GM23248 (cell line): Measurements from ENCODE around the gene HDAC7. TPM values are rescaled to one million over a fixed set of nuclear protein-coding genes. Genes with fewer than 3 reads are reported as not detected.

Experiments used
- DNase-seq: peaks from one replicate; pipeline ENCODE4 v3.0.0-alpha.2; 2015
- H2AFZ ChIP-seq: fragments of 200-600 bp; sonication (generic); 2 replicates; pipeline ENCODE4 v1.6.1; 2016; ENCODE audit warnings: antibody characterized with exemption
- H3F3A ChIP-seq: fragments of 200-600 bp; sonication (generic); 2 replicates; pipeline ENCODE4 v1.6.1; 2016; ENCODE audit warnings: mild to moderate bottlenecking, antibody characterized with exemption, mixed run types; ENCODE audit not compliant: insufficient read depth
- H3K27ac ChIP-seq: fragments of 200-600 bp; sonication (generic); 2 replicates; pipeline ENCODE4 v1.5.1; 2016; ENCODE audit warnings: mild to moderate bottlenecking
- H3K27me3 ChIP-seq: fragments of 200-600 bp; sonication (generic); replicated peaks from 2 replicates; pipeline ENCODE4 v1.6.1; 2016; ENCODE audit warnings: mild to moderate bottlenecking; ENCODE audit not compliant: insufficient read depth
- H3K36me3 ChIP-seq: fragments of 200-600 bp; sonication (generic); 2 replicates; pipeline ENCODE4 v1.6.1; 2016; ENCODE audit warnings: low read depth, mild to moderate bottlenecking
- H3K4me1 ChIP-seq: fragments of 200-600 bp; sonication (generic); 2 replicates; pipeline ENCODE4 v1.6.1; 2016; ENCODE audit warnings: mild to moderate bottlenecking; ENCODE audit not compliant: insufficient read depth
- H3K4me2 ChIP-seq: fragments of 200-600 bp; sonication (generic); one replicate; pipeline ENCODE4 v1.6.1; 2016; ENCODE audit warnings: mild to moderate bottlenecking; ENCODE audit not compliant: unreplicated experiment
- H3K4me3 ChIP-seq: fragments of 200-600 bp; sonication (generic); 2 replicates; pipeline ENCODE4 v1.5.1; 2016; ENCODE audit warnings: mild to moderate bottlenecking
- H3K79me2 ChIP-seq: fragments of 200-600 bp; sonication (generic); 2 replicates; pipeline ENCODE4 v1.6.1; 2016; ENCODE audit warnings: mild to moderate bottlenecking; ENCODE audit not compliant: insufficient read depth
- H3K9ac ChIP-seq: fragments of 200-600 bp; sonication (generic); 2 replicates; pipeline ENCODE4 v1.6.1; 2016; ENCODE audit warnings: mild to moderate bottlenecking
- H3K9me2 ChIP-seq: fragments of 200-600 bp; sonication (generic); 2 replicates; pipeline ENCODE4 v1.6.1; 2016; ENCODE audit warnings: mixed run types, mild to moderate bottlenecking, moderate library complexity; ENCODE audit not compliant: insufficient read depth
- H3K9me3 ChIP-seq: fragments of 200-600 bp; sonication (generic); one replicate; pipeline ENCODE4 v1.6.1; 2017; ENCODE audit warnings: low read depth
- H4K20me1 ChIP-seq: fragments of 200-600 bp; sonication (generic); 2 replicates; pipeline ENCODE4 v1.6.0; 2016; ENCODE audit not compliant: insufficient read depth
- EZH2 ChIP-seq: fragments of 200-600 bp; sonication (generic); IDR thresholded peaks from 2 replicates; pipeline ENCODE4 v1.6.1; 2018; ENCODE audit warnings: antibody characterized with exemption, mild to moderate bottlenecking; ENCODE audit not compliant: insufficient read depth, poor library complexity, severe bottlenecking
- EZH2phosphoT487 ChIP-seq: fragments of 200-600 bp; sonication (generic); IDR thresholded peaks from 2 replicates; pipeline ENCODE4 v1.6.1; 2018; ENCODE audit warnings: antibody characterized with exemption, moderate library complexity, mild to moderate bottlenecking, low read depth; ENCODE audit not compliant: insufficient read depth
- WGBS, 2 experiments: methylation state at CpG; one replicate each; pipeline ENCODE4 v1.1.6; 2015 to 2017; ENCODE audit warnings: low lambda C conversion rate in 2 of 2, low coverage in 1 of 2; ENCODE audit errors: missing lambda C conversion rate in 2 of 2; 5-methylcytosine and 5-hydroxymethylcytosine counted together
- in situ Hi-C: fragments of 300-500 bp; cut with MboI; formaldehyde crosslinking; loops from 2 replicates; pipeline ENCODE4 v1.15.0; 2020
- polyA plus RNA-seq: library from polyadenylated mRNA; unstranded; fragments of >200 nt; fragmentation: Nextera tagmentation; extraction: Ambion mirVana; gene quantifications from 2 replicates; pipeline ENCODE4 v1.2.1, GENCODE V29; 2016
- total RNA-seq: library from RNA; depleted of rRNA; stranded (reverse); fragments of >200 nt; shearing (Covaris generic); gene quantifications from 2 replicates; pipeline ENCODE4 v1.2.3, GENCODE V29; 2014

HDAC7 gene
- total and polyA plus RNA-seq, 2 experiments from 2014 or later: 46.2 to 62.9 TPM

DNA sequence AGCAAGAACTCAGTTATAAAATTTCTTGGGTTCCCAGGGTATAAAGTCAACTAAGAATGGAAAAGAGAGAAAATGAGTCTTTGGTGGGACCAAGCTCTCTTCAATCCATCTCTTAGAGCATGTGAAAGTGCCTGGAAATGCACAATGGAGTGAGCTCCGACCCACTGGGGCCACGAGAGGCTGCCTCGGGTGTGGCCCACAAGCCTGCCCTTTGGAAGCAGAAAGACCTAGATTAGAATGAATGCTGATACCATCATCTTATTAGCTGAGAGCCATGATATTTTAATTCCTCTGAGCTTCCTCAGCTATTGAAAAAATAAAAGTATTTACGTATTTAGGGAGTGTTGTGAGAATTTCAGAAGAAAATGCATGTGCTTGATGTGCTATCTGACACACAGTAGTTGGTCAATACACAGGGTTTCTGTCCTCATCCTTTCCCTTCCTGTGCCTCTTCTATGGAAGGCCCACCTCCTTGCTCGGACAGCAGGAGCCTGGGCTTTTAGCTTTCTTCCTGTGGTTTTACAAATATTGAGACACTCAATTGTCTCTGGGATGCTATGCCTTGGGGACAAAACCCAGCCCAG is 42.6 kb upstream of the HDAC7 start:
- peaks cover 24% of the 10 kb centered on the region for H3K36me3 ChIP-seq
- no peaks in the 10 kb centered on the region for H3K9me3 ChIP-seq
- H3K79me2 ChIP-seq: 0 out of 2 replicates have a peak, but pooled peaks cover 9% of the 10 kb centered on the region
- H3K4me2 ChIP-seq: no peak overlapping the region
- TF ChIP-seq EZH2phosphoT487: no peak
- TF ChIP-seq EZH2: no peak
- DNase-seq: no peak
- H3K4me1 ChIP-seq: peaks cover 1% of the 10 kb centered on the region; the same call in 1 of the 2 replicates
- no peaks in the 10 kb centered on the region for H4K20me1 ChIP-seq
- H3K27me3 ChIP-seq: no peaks in the 10 kb centered on the region
- H2AFZ ChIP-seq: no peak overlapping the region
- in situ Hi-C loops: no loop called here
- no peak overlapping the region for H3K9ac ChIP-seq
- WGBS, 2 experiments: 70 to 75% methylated on average over 5 of the region's 5 CpGs
- no peak overlapping the region for H3K27ac ChIP-seq
- no peak overlapping the region for H3K4me3 ChIP-seq
- no peaks in the 10 kb centered on the region for H3F3A ChIP-seq
- no peaks in the 10 kb centered on the region for H3K9me2 ChIP-seq

DNA sequence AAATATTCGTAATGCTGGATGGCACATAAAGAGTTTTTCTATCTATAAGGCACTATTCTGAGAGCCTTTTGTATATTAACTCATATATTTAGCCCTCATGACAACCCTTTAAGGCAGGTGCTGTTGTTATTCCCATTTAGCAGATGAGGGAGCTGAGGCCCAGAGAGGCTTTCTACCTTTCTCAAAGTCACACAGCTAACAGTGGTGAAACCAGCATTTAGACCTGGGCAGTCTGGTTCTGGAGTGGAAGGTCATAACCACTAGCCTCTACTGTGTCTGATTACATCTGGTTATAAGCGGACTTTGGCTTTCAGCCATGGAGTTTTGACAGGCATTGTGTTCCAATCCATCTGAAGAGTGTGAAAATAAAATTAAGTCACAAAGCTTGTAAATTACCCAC is 41.2 kb upstream of the HDAC7 start:
- TF ChIP-seq EZH2phosphoT487: no peak
- no peak for TF ChIP-seq EZH2
- Histone ChIP-seq H3K79me2 (no peaks in the 10 kb centered on the region), H2AFZ (no peak overlapping the region), H3K9me2 (no peaks in the 10 kb centered on the region), H3K27me3 (no peaks in the 10 kb centered on the region), H3F3A (no peaks in the 10 kb centered on the region), H3K4me1 (no peaks in the 10 kb centered on the region), H3K9me3 (no peaks in the 10 kb centered on the region), H3K4me3 (no peak overlapping the region), H3K36me3 (peaks cover 29% of the 10 kb centered on the region), H3K4me2 (no peak overlapping the region), H3K9ac (no peak overlapping the region), H4K20me1 (no peaks in the 10 kb centered on the region), H3K27ac (no peak overlapping the region)
- WGBS, 2 experiments: 69 to 80% methylated on average over 2 of the region's 2 CpGs
- DNase-seq: no peak
- in situ Hi-C loops: no loop called here

DNA sequence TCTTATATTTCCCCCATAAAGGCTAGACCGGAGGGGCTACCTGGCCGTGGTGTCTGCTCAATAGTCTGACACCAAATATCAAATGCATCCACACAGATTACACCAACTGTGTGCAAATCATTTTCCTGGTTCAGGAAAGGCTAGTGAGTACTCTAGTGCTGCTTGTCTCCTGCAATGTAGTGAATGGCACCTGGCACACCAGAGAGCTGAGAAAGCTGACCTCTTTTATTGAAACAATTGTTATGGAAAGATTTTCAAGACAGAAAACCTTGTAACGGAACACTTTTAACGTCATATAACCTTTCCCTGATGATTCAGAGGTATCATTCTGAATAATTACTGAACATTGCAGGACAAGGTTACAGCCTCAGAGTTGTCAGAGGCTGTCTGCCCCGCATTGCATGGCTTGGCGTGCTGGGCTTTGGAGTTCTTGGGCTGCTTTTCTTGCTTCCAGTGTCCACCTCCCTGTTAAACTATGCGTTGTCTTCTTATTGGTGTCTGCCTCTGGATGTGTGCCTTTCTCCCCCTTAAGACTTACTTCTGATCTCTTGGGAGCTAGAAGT is 40.7 kb upstream of the HDAC7 start:
- H3K27ac ChIP-seq: no peak overlapping the region
- H3K79me2 ChIP-seq: no peaks in the 10 kb centered on the region
- no peak overlapping the region for H2AFZ ChIP-seq
- no peaks in the 10 kb centered on the region for H4K20me1 ChIP-seq
- no peak for TF ChIP-seq EZH2phosphoT487
- TF ChIP-seq EZH2: no peak
- H3F3A ChIP-seq: no peaks in the 10 kb centered on the region
- no peak overlapping the region for H3K9ac ChIP-seq
- H3K4me1 ChIP-seq: no peaks in the 10 kb centered on the region
- no peaks in the 10 kb centered on the region for H3K9me3 ChIP-seq
- peaks cover 34% of the 10 kb centered on the region for H3K36me3 ChIP-seq
- no peak overlapping the region for H3K4me2 ChIP-seq
- no peak for DNase-seq
- H3K9me2 ChIP-seq: no peaks in the 10 kb centered on the region
- WGBS, 2 experiments: 86 to 88% methylated on average over 7 of the region's 7 CpGs
- H3K4me3 ChIP-seq: no peak overlapping the region
- in situ Hi-C loops: no loop called here
- no peaks in the 10 kb centered on the region for H3K27me3 ChIP-seq

DNA sequence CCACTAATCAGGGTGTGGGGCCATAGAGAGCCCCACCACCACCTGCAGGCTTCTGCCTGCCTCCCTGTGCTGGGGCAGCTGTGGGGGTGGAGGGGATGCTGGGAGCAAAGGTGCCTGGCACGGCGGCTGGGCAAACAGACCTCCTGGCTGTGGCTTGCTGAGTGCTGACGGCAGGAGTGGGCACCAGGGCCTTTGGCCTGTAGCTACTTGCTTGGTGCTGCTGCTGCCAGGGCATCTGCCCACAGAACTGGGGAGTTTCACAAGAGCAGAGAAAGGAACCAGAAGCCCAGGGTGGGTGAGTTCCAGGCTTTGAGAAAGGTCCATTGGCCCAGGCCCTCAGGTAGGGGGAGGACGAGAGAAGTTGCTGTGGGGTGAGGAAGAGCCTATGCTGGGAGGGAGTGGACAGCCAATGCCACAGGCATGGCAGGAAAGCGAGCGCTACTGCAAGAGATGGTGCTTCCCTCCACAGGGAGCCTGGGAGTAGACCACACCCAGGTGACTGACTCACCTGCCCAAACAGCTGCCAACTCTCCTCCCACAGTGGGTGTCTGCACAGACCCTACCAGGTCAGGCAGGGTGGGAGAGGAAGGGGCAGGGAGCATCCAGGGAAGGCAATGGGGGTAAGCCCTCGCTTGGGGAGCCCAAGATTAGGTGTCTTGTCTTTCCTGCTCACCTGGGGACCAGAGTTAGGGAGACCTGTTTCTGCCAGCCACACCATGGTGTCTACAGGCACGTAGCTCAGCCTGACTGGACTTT is 39.0 kb upstream of the HDAC7 start:
- no peaks in the 10 kb centered on the region for H3K27me3 ChIP-seq
- H3F3A ChIP-seq: no peaks in the 10 kb centered on the region
- no peak overlapping the region for H3K9ac ChIP-seq
- no peak overlapping the region for H2AFZ ChIP-seq
- no peaks in the 10 kb centered on the region for H3K4me1 ChIP-seq
- H3K9me3 ChIP-seq: no peaks in the 10 kb centered on the region
- no peaks in the 10 kb centered on the region for H3K79me2 ChIP-seq
- H3K9me2 ChIP-seq: no peaks in the 10 kb centered on the region
- H3K36me3 ChIP-seq: peaks cover 34% of the 10 kb centered on the region
- TF ChIP-seq EZH2: no peak
- TF ChIP-seq EZH2phosphoT487: no peak
- 91 to 92% methylated on average over 8 of the region's 8 CpGs for WGBS, 2 experiments
- no peak overlapping the region for H3K27ac ChIP-seq
- no peak overlapping the region for H3K4me3 ChIP-seq
- DNase-seq: no peak
- H4K20me1 ChIP-seq: no peaks in the 10 kb centered on the region
- in situ Hi-C loops: no loop called here
- no peak overlapping the region for H3K4me2 ChIP-seq
